NCI-H1105 (cell line): ENCODE measurements around the gene FBXL17.

Source experiments
- DNase-seq: peaks from one replicate; lab custom pipeline; 2025; lab: John Stamatoyannopoulos, UW

The FBXL17 gene

DNA sequence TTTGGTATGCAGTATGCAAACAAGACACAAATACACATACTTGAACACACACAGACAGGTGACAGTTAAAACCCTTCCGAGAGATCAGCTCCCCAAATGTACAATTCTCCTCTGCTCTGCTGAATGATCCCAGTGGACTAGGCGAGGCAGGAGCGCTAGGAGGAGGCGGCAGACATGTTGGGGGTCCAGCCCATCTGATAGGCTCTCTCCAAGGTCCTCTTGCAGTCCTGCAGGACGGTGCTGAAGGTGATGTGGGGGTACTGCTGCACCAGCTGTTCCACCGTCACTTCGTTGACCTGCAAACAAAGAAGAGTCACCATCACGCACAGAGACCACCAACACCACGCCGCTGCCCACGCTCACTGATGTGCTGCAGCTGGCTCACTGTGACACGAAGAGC, 520.3 kb downstream of the FBXL17 start:
- no peak for DNase-seq

DNA sequence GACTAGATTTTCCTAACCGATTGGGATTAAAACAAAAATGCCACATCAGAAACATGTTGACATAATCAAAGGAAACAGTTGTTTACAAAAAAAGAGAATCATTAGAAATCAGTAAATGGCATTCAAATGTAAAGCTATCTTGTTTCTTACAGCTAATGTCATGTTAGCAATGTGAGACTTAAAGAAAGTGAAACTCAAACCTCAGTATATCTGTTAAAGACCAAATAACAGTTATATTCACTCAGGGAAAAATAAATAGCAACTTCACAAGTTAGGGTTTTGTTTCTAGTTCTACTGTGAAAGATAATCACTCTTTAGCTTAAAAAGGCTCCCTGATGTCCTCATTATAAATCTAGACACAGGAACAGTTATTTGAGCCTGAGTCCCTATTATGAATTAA, 521.9 kb downstream of the FBXL17 start:
- no peak for DNase-seq

- no peak for DNase-seq
Measured at GRCh38 chr5:107858788-107859187, 523.1 kb downstream of the FBXL17 start.

DNA sequence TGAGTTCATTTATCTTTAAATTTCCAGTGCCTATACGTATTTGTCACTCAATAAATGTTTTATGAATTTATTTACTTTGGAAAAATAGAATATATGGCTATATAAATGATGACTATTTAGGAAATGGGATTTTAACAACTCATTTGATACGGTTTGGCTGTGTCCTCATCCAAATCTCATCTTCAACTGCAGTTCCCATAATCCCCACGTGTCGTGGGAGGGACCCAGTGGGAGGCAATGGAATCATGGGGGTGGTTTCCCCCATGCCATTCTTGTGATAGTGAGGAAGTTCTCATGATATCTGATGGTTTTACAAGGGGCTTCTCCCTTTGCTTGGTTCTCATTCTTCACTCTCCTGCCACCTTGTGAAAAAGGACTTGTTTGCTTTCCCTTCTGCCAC, 523.6 kb downstream of the FBXL17 start:
- no peak for DNase-seq

GRCh38 chr5:107857785-107858184, 524.1 kb downstream of the FBXL17 start:
- DNase-seq, result no peak

GRCh38 chr5:107855171-107855570, 526.7 kb downstream of the FBXL17 start:
- DNase-seq, result no peak

GRCh38 chr5:107853696-107854095, 528.2 kb downstream of the FBXL17 start:
- DNase-seq, result no peak

DNA sequence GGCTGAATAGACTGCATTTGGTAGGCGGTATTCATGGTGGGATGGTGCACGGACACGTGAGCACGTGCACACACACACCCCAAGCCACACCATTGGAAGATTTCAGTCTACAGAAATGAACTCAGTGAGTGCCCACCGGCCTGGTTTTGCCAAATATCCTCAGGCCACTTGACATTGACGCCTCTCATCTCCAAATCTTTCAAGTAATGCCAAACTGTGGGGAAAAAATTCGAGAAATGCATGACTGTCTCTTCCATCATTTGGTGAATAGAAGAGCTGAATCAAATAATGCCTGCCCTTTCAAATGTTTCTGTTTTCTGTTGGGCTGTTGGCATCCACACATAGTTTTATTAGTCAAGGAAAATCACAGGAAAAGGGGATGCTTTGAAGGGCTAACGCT, 528.9 kb downstream of the FBXL17 start:
- no peak for DNase-seq

DNA sequence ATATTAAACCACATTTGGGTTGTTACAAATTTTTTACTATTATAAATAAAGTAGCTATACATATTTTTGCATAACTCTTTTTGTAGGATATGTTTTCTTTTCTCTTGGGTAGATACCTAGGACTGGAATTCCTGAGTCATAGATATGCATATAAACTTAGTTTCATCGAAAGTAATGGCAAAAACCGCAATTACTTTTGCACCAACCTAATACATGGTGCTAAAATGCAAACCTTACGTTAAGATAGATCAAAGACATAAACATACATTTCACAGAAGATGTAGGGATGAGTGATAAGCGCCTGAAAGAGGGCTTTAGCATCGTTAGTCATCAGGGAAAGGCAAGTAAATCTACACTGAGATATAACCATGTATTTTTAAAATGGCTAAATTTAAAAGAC, 532.8 kb downstream of the FBXL17 start:
- no peak for DNase-seq

DNA sequence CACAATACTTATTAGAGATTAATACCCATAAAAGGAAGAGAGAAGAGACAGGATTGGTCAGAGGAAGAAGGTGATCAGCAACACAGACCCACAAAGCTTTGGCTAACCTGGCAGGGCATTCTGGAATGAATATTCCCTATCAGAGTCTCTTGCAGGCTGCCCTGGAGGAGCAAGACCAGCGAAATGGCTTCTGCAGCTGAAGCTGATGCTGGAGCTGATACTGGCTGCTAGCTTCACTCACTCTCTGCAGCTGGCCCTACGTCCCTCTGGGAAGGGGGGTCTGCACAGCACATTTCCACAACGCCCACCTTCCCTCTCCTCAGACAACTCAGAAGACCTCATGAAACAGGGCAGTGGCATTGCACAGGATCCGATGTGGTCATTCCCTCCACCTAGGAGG, 541.3 kb downstream of the FBXL17 start:
- DNase-seq, result no peak

DNA sequence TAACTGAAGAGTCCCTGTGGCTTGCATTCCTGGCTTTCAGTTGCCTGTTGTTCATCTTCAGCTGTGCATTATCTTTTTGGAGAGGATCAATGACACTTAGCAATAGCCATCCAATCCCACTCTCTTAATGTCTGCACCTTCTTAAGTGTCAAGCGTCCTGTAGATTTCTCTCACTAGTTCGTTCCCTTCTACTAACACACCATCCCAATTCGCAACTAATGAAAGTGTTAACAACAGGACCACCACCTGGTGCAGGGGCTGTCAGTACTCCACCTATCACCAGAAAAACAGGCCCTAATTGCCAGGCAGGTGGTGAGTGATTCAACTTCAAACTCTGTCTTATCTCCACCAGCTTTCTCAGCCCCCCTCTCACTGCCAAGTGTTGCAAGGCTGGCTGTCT, 541.7 kb downstream of the FBXL17 start:
- no peak for DNase-seq

- no peak for DNase-seq
Measured at GRCh38 chr5:107835096-107835495, 546.8 kb downstream of the FBXL17 start.

DNA sequence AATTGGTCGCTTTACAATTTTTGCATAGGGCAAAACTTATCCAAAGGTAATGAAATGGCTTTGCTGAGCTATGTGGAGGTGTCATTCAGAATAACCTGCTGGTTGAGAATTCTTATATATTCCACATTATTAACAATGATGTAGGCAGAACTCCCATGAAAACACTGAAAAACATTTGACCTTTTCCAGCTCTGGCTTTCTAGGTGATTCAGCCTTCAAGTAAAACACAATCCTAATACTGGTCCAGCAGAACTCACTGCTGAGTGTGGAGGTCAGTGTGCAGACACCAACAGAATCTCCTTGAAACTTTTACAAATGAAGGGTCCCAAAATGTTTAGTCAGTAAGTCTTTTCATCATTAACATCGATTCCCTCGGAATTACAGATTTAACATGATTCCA, 549.2 kb downstream of the FBXL17 start:
- no peak for DNase-seq

GRCh38 chr5:107831612-107832395, 550.1 kb downstream of the FBXL17 start:
- no peak for DNase-seq

- no peak for DNase-seq
Measured at GRCh38 chr5:107830750-107831149, 551.1 kb downstream of the FBXL17 start.

DNA sequence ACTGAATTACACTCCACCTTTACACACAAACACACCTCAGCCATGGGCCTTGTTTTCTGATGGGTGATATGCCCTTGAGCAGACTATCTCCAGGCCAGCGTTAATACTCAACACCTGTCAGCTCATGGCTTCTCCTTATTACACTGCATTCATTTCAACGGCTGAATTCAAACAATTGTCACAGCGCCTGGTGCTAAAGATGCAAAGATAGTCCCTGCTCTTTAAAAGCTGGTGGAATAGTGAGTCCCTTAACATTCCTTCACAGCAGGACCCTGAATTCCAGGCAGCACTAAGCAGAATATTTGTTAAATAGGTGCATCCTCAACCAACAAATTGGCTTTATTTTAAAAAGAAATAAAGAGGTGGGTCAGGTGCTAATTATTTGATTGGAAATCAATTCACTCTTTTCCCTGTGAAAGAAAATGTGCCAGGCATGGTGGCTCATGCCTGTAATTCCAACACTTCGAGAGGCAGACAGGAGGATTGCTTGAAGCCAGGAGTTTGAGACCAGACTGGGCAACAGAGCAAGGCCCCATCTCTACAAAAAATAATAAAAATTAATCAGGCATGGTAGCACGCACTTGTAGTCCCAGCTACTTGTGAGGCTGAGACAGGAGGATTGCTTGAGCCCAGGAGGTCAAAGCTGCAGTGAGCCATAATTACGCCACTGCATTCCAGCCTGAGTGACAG, 555.4 kb downstream of the FBXL17 start:
- no peak for DNase-seq

GRCh38 chr5:107824821-107825220, 557.1 kb downstream of the FBXL17 start:
- DNase-seq, result no peak

DNA sequence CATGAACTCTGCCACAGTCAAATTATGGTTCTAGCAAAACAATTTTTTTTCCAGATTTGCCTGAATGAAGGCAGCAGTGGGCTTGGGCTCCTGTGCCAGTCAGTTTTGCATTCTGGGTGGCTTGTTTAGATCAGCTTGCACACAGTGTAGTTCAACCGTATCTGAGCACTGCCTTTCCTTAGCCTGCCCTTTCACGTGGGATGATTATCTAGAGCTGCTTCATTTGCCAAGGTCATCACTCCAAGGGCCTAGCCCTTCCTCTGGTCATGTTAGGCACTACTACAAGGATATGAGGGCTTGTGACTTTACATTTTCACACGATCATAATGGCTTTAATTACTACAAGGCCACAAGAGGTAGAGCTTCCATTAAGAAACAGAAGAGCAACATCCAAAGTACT, 560.6 kb downstream of the FBXL17 start:
- no peak for DNase-seq

- no peak for DNase-seq
Measured at GRCh38 chr5:107820429-107820828, 561.5 kb downstream of the FBXL17 start.

DNA sequence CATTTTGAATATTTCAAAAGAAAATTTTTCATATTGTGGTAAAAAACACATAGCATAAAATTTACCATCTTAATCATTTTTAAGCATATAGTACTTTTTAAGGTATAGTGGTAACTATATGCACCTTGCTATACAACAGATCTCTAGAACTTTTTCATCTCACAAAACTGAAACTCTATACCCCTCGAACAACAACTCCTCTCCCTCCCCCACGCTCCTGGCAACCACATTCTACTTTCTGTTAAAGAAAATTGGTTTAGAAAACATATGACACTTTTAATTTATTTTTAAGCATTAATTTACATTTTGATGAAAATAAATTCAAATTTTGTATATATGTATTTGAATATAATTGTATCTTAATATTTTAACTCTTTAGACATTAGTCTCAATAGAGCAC, 563.9 kb downstream of the FBXL17 start:
- DNase-seq, result no peak

GRCh38 chr5:107817436-107817835, 564.5 kb downstream of the FBXL17 start:
- DNase-seq, result no peak

DNA sequence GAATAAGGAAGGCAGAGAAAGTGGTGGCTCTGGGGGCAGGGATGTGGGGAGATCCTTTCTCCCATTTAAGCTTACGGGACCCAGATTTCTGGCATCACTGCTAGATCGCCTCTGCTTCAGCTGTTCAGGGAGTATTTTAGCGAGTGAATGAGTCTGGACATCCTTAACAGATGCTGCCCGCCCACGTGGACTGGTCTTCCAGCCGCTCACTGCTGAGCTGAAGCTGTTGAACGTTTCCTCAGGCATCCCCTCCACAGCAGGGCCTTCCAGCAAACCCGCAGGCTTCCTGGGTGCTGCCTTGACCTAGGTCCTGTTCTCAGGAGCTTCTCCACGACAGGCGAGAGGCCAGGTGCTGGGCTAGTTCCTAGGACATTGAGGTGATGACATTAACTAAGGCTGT, 566.8 kb downstream of the FBXL17 start:
- no peak for DNase-seq

DNA sequence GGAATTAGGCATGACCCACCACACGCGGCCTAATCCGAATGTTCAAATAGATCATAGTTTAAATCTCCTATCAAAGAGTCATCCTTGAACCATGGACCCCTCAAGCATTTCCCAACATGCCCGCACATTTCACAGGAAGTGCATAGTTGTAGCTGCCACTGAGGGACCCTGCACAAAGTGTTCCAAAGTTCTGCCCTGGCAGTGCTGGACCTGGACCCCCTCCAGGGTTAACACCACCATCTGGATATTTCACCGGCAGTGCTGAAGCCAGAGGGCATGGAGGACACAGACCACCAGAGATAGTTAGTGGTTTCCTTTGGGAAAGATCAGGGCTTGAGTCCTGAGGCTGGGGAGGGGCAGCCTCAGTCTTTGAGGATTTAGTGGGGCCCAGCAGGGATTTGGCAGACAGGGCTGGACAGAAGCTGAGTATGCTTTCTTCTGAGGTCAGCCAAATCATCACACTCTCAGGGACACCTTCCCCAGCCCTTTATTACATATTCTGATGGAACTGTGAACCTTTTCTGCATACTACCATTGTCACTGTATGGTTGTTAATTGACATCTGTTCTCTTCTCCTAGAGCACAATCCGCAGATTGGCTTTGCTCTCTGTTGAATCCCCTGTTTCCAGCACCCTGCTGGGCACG, 567.6 kb downstream of the FBXL17 start:
- DNase-seq, result no peak
